HepG2 (cell line): ENCODE data around the gene SNRPF. TPM values are rescaled to one million over a fixed set of nuclear protein-coding genes. Genes with fewer than 3 reads are reported as not detected.

Experiments
- ATAC-seq: fragments of 200-7000 bp; cut with Tn5 transposase; 3 replicates; pipeline ENCODE4 v1.9.1; 2020; ENCODE audit warnings: mild to moderate bottlenecking, moderate library complexity
- Bru-seq: library from RNA; stranded (reverse); fragments of 400-500 nt; gene quantifications from one replicate; lab custom pipeline; 2021; lab: Mats Ljungman, UMichigan
- BruChase-seq, 2 experiments: library from RNA; stranded (reverse); fragments of 400-500 nt; gene quantifications; one replicate each; lab custom pipeline; 2021; lab: Mats Ljungman, UMichigan
- BruUV-seq: library from RNA; stranded (reverse); fragments of 400-500 nt; replicated peaks from 2 replicates; lab custom pipeline; 2021; lab: Mats Ljungman, UMichigan
- CTCF ChIA-PET: fragments of 300-600 bp; formaldehyde crosslinking; extraction: SDS; loops from one replicate; lab custom pipeline; 2021; ENCODE audit warnings: low total read pairs, inconsistent platforms, low intra/inter-chr PET ratio; lab: Yijun Ruan, JAX
- POLR2A ChIA-PET: fragments of 350-600 bp; sonication (Branson Sonifier 250); formaldehyde crosslinking; loops from one replicate; lab custom pipeline; 2020; ENCODE audit warnings: antibody characterized with exemption, inconsistent platforms; lab: Yijun Ruan, JAX
- DNase-seq: peaks from one replicate; pipeline ENCODE4 v3.0.0-alpha.2; 2015; ENCODE audit warnings: low spot score
- FAIRE-seq: peaks from 3 replicates; lab custom pipeline; 2011; peaks lifted over from hg19 to GRCh38; lab: Jason Lieb, UNC
- H2AFZ ChIP-seq: one replicate; pipeline ENCODE4 v1.6.1; 2011; ENCODE audit warnings: low read length, inconsistent platforms
- H3K27ac ChIP-seq: fragments of 300-600 bp; 3 replicates; pipeline ENCODE4 v1.8.0; 2011; ENCODE audit warnings: mixed run types, mild to moderate bottlenecking, mixed read lengths, low read length, inconsistent platforms; ENCODE audit not compliant: insufficient read depth; ENCODE audit errors: extremely low read length
- H3K27me3 ChIP-seq, 2 experiments: fragments of 200-600 bp in 1 of 2; 2 replicates in 1 of 2; 3 replicates in 1 of 2; pipeline versions ENCODE4 v1.6.0 to v1.8.0; 2011; ENCODE audit warnings: low read length in 2 of 2, mild to moderate bottlenecking in 2 of 2, moderate library complexity in 2 of 2, inconsistent platforms in 1 of 2; ENCODE audit not compliant: insufficient read depth in 2 of 2, control insufficient read depth in 1 of 2
- H3K36me3 ChIP-seq, 2 experiments: fragments of 200-600 bp in 1 of 2; replicated peaks in 1 of 2; 2 replicates in 1 of 2; 3 replicates in 1 of 2; pipeline versions ENCODE4 v1.5.1 to v1.8.0; 2011; ENCODE audit warnings: low read length in 2 of 2, inconsistent platforms in 1 of 2; ENCODE audit not compliant: insufficient read depth in 2 of 2, control insufficient read depth in 1 of 2
- H3K4me1 ChIP-seq: 2 replicates; pipeline ENCODE4 v1.5.1; 2012; ENCODE audit warnings: low read length, inconsistent platforms; ENCODE audit not compliant: insufficient read depth
- H3K4me2 ChIP-seq: 2 replicates; pipeline ENCODE4 v1.6.0; 2011; ENCODE audit warnings: low read depth, low read length, inconsistent platforms
- H3K4me3 ChIP-seq, 3 experiments: fragments of 200-600 bp in 1 of 3; sonication (generic), shearing (Covaris generic) in 1 of 3; replicated peaks in 1 of 3; 2 replicates each; pipeline ENCODE4 v1.5.1; 2011 to 2016; ENCODE audit warnings: low read length in 3 of 3, inconsistent platforms in 2 of 3, low read depth in 2 of 3, mild to moderate bottlenecking in 2 of 3, control low read depth in 1 of 3, mixed read lengths in 1 of 3; ENCODE audit not compliant: insufficient read depth in 1 of 3
- H3K79me2 ChIP-seq: one replicate; pipeline ENCODE4 v1.6.1; 2011; ENCODE audit warnings: low read length, inconsistent platforms; ENCODE audit not compliant: insufficient read depth
- H3K9ac ChIP-seq: 2 replicates; pipeline ENCODE4 v1.6.0; 2011; ENCODE audit warnings: mild to moderate bottlenecking, low read depth, low read length, inconsistent platforms; ENCODE audit not compliant: insufficient read depth
- H3K9me3 ChIP-seq: 2 replicates; pipeline ENCODE4 v1.5.1; 2012; ENCODE audit warnings: mild to moderate bottlenecking, low read length
- H4K20me1 ChIP-seq: 2 replicates; pipeline ENCODE4 v1.6.0; 2011; ENCODE audit warnings: inconsistent platforms, mild to moderate bottlenecking, low read length, moderate library complexity; ENCODE audit not compliant: insufficient read depth
- DPF2 ChIP-seq: sonication (generic); formaldehyde crosslinking; IDR thresholded peaks from 2 replicates; pipeline ENCODE4 v1.4.0; 2020; ENCODE audit warnings: mild to moderate bottlenecking, low read depth, missing genetic modification reagents, borderline replicate concordance
- HHEX ChIP-seq: IDR thresholded peaks from 2 replicates; pipeline ENCODE4 v1.6.1; 2016; ENCODE audit warnings: control low read depth
- KLF12 ChIP-seq: sonication (generic); formaldehyde crosslinking; IDR thresholded peaks from 2 replicates; pipeline ENCODE4 v1.4.0; 2020; ENCODE audit warnings: missing genetic modification reagents, borderline replicate concordance
- RBM22 ChIP-seq: fragments of 200-400 bp; formaldehyde crosslinking; optimal IDR thresholded peaks from 2 replicates; pipeline ENCODE3; 2017; ENCODE audit warnings: mild to moderate bottlenecking, low read length, moderate library complexity
- RFXANK ChIP-seq: IDR thresholded peaks from 2 replicates; pipeline ENCODE4 v1.6.1; 2016
- SP140L ChIP-seq: sonication (generic); formaldehyde crosslinking; IDR thresholded peaks from 2 replicates; pipeline ENCODE4 v1.4.0; 2020; ENCODE audit warnings: missing genetic modification reagents, borderline replicate concordance
- TARDBP ChIP-seq: sonication (generic); formaldehyde crosslinking; IDR thresholded peaks from 2 replicates; pipeline ENCODE4 v1.8.0; 2022; ENCODE audit warnings: mild to moderate bottlenecking, missing genetic modification reagents
- TCF12 ChIP-seq, 2 experiments: fragments of 450-650 bp in 1 of 2; sonication (generic) in 1 of 2; formaldehyde crosslinking in 1 of 2; IDR thresholded peaks; 2 replicates each; pipeline versions ENCODE4 v1.6.1 to v1.8.0; 2017 to 2022; ENCODE audit warnings: antibody characterized with exemption in 1 of 2, mild to moderate bottlenecking in 1 of 2, missing genetic modification reagents in 1 of 2, moderate library complexity in 1 of 2
- TEF ChIP-seq: sonication (generic); formaldehyde crosslinking; IDR thresholded peaks from 2 replicates; pipeline ENCODE4 v1.5.0; 2020; ENCODE audit warnings: missing genetic modification reagents
- ZBTB33 ChIP-seq: sonication (generic); formaldehyde crosslinking; IDR thresholded peaks from 2 replicates; pipeline ENCODE4 v1.4.0; 2020; ENCODE audit warnings: missing genetic modification reagents
- ZNF737 ChIP-seq: sonication (generic); formaldehyde crosslinking; IDR thresholded peaks from 2 replicates; pipeline ENCODE4 v1.5.0; 2020; ENCODE audit warnings: missing genetic modification reagents, mild to moderate bottlenecking, borderline replicate concordance
- ZNF780A ChIP-seq: sonication (generic); formaldehyde crosslinking; IDR thresholded peaks from 2 replicates; pipeline ENCODE4 v1.8.0; 2022; ENCODE audit warnings: mild to moderate bottlenecking, missing genetic modification reagents, moderate library complexity
- ZNF788 ChIP-seq: sonication (generic); formaldehyde crosslinking; IDR thresholded peaks from 2 replicates; pipeline ENCODE4 v1.5.0; 2020; ENCODE audit warnings: mild to moderate bottlenecking, missing genetic modification reagents, borderline replicate concordance
- WGBS: methylation state at CpG from one replicate; pipeline ENCODE4 v1.1.6; 2017; ENCODE audit warnings: low lambda C conversion rate; 5-methylcytosine and 5-hydroxymethylcytosine counted together
- in situ Hi-C: cut with HindIII; loops from 2 replicates; pipeline ENCODE4 v1.10.0; 2017; ENCODE audit warnings: low pct_unique_long_range_greater_than_20kb; ENCODE audit not compliant: extremely low pct_ligation_motif_present
- intact Hi-C: fragments of 100-400 bp; cut with micrococcal nuclease; formaldehyde crosslinking; loops from one replicate; pipeline ENCODE4 v1.10.0; 2022; ENCODE audit not compliant: unreplicated experiment
- long read RNA-seq, 2 experiments: library from RNA in 1 of 2; library from polyadenylated mRNA in 1 of 2; stranded (forward) in 1 of 2; unstranded in 1 of 2; transcript quantifications; one replicate each; pipeline ENCODE4 v2.0.0, GENCODE V29; 2019 to 2022
- polyA minus RNA-seq, 3 experiments: library from RNA; depleted of rRNA, polyadenylated mRNA; stranded (reverse); fragments of >200 nt; gene quantifications; 2 replicates each; pipeline ENCODE4 v1.2.3, GENCODE V29; 2011; ENCODE audit warnings: low replicate concordance in 1 of 3
- polyA plus RNA-seq, 8 experiments: library from polyadenylated mRNA; depleted of rRNA in 3 of 8; stranded (reverse) in 7 of 8; unstranded in 1 of 8; fragments of >200 nt; fragmentation: Illumina TruSeq in 4 of 8; extraction: Trizol in 4 of 8; gene quantifications; 2 replicates each; pipeline versions ENCODE4 v1.2.1 to v1.2.3, GENCODE V29; 2011 to 2016; ENCODE audit warnings: low read depth in 4 of 8, missing spikeins in 1 of 8, mixed read lengths in 1 of 8; ENCODE audit not compliant: insufficient read depth in 1 of 8
- total RNA-seq, 5 experiments: library from RNA; depleted of rRNA; stranded (reverse); fragments of >200 nt; fragmentation: Illumina TruSeq; extraction: Trizol; gene quantifications; 2 replicates each; pipeline ENCODE4 v1.2.3, GENCODE V29; 2016; ENCODE audit warnings: low read depth in 1 of 5

SNRPF gene
- total RNA-seq (2016; rRNA removed; fragmentation: Illumina TruSeq; extraction: Trizol) (77.2 and 94.7 TPM in 2 replicates), polyA plus RNA-seq (2011; rRNA removed) (24.3 and 31.7 TPM in 2 replicates), polyA minus RNA-seq (2011; rRNA and poly(A)+ RNA removed; ENCODE audit: low replicate concordance) (6.8 and 8.3 TPM in 2 replicates), Bru-seq, nascent RNA (percentile 84 among the genes with signal in this experiment), BruChase-seq, experiment 1, labeled RNA remaining after a 6-hour chase (percentile 72 among the genes with signal in this experiment), BruChase-seq, experiment 2, labeled RNA remaining after a 2-hour chase (percentile 89 among the genes with signal in this experiment)
- 26.9 and 33.1 TPM in 2 replicates for total RNA-seq (2016; cell fraction: cytosol; rRNA removed; fragmentation: Illumina TruSeq; extraction: Trizol; ENCODE audit: low read depth)
- 81.2 and 98.9 TPM in 2 replicates for total RNA-seq (2016; cell fraction: insoluble cytoplasmic fraction; rRNA removed; fragmentation: Illumina TruSeq; extraction: Trizol)
- 44.1 and 49.3 TPM in 2 replicates for total RNA-seq (2016; cell fraction: membrane; rRNA removed; fragmentation: Illumina TruSeq; extraction: Trizol)
- 43.9 and 45.5 TPM in 2 replicates for total RNA-seq (2016; cell fraction: nucleus; rRNA removed; fragmentation: Illumina TruSeq; extraction: Trizol)
- polyA plus RNA-seq (2011; cell fraction: cytosol; rRNA removed), result 12.6 and 12.9 TPM in 2 replicates
- polyA plus RNA-seq (2011; cell fraction: nucleus; rRNA removed), result 5.8 TPM in 2 replicates
- polyA plus RNA-seq (2012), result 42.8 and 62.0 TPM in 2 replicates
- polyA plus RNA-seq (2016; cell fraction: cytosol; fragmentation: Illumina TruSeq; extraction: Trizol; ENCODE audit: low read depth), result 44.6 and 58.9 TPM in 2 replicates
- polyA plus RNA-seq (2016; cell fraction: insoluble cytoplasmic fraction; fragmentation: Illumina TruSeq; extraction: Trizol; ENCODE audit: low read depth), result 161 and 181 TPM in 2 replicates
- polyA plus RNA-seq (2016; cell fraction: membrane; fragmentation: Illumina TruSeq; extraction: Trizol; ENCODE audit: low read depth), result 62.3 and 79.4 TPM in 2 replicates
- 67.6 and 85.9 TPM in 2 replicates for polyA plus RNA-seq (2016; cell fraction: nucleus; fragmentation: Illumina TruSeq; extraction: Trizol; ENCODE audit: insufficient read depth, low read depth)
- polyA minus RNA-seq (2011; cell fraction: cytosol; rRNA and poly(A)+ RNA removed), result 5.1 and 7.6 TPM in 2 replicates
- 24.0 and 29.7 TPM in 2 replicates for polyA minus RNA-seq (2011; cell fraction: nucleus; rRNA and poly(A)+ RNA removed)
- long read RNA-seq, experiment 1, transcript SNRPF-201 (4 exons, 1,389 nt), result major isoform, 207 of 211 reads
- long read RNA-seq, experiment 1, partial matches to known transcripts, result 2 of 211 reads
- long read RNA-seq, experiment 1, other reads (novel, unspliced or antisense), result 1 of 211 reads
- long read RNA-seq, experiment 2, transcript SNRPF-201 (4 exons, 1,389 nt), result major isoform, 286 of 294 reads
- long read RNA-seq, experiment 2, partial matches to known transcripts, result 3 of 294 reads
- long read RNA-seq, experiment 2, other reads (novel, unspliced or antisense), result 4 of 294 reads

- Histone ChIP-seq H3K36me3 (peaks cover 2 to 20% of the 10 kb centered on the region in 2 experiments), H3K4me2 (peak within 1 kb of the TSS; percentile 90), H3K4me3 (peak within 1 kb of the TSS; percentile 84 to 87 (median 85)), H3K4me1 (peaks cover 64% of the 10 kb centered on the region), H4K20me1 (peaks cover 4% of the 10 kb centered on the region), H3K27ac (peak within 1 kb of the TSS; percentile 84), H3K27me3 (no peaks in the 10 kb centered on the region; a peak in 2 of 5 replicates), H3K9me3 (no peaks in the 10 kb centered on the region), H3K79me2 (peaks cover 48% of the 10 kb centered on the region), H3K9ac (peak within 1 kb of the TSS; percentile 90), H2AFZ (peak within 1 kb of the TSS; percentile 77)
- WGBS, result 4% methylated on average over 43 of the region's 54 CpGs
- BruUV-seq, result no TSS peak
- intact Hi-C loops, result loop anchor here (5.0 kb wide), 1 partner anchor 139 kb away; the partner anchor contains the start of gene HAL
- DNase-seq (peak; percentile 95), ATAC-seq (peak; percentile 98), FAIRE-seq (peak; percentile 96)
- POLR2A ChIA-PET, result interaction anchor here (1.0 kb wide), 1 partner anchor 140 kb away, joined by 5 read pairs; no protein-coding TSS in a partner anchor
- CTCF ChIA-PET, result no interaction called here
- in situ Hi-C loops, result no loop called here
- TF ChIP-seq DPF2 (no peak), HHEX (CRISPR knock-in tag) (no peak), SP140L (CRISPR knock-in tag) (no peak; the same call in 1 of the 2 replicates), KLF12 (CRISPR knock-in tag) (0 out of 2 replicates have a peak, but pooled peaks have one; percentile 66), TCF12 (IDR thresholded peaks at IDR 0.05) (no peak), TCF12 (CRISPR knock-in tag; IDR thresholded peaks at IDR 0.05) (no peak), ZBTB33 (CRISPR knock-in tag) (no peak), TEF (CRISPR knock-in tag) (no peak), RFXANK (CRISPR knock-in tag) (no peak), ZNF780A (CRISPR knock-in tag) (no peak), ZNF737 (CRISPR knock-in tag) (peak; percentile 74; the same call in 1 of the 2 replicates), RBM22 (peak; percentile 91), TARDBP (CRISPR knock-in tag) (peak; percentile 90), ZNF788 (CRISPR knock-in tag) (no peak; the same call in 1 of the 2 replicates)
Measured at GRCh38 chr12:95858451-95859343, at the start of gene SNRPF. SNRPF (plus strand) TSS chr12:95858952; CDS start chr12:95859074, 122 bp downstream.
